ENCODE data around the gene TAOK2. TPM values are rescaled to one million over a fixed set of nuclear protein-coding genes. Genes with fewer than 3 reads are reported as not detected.

TAOK2 gene
- total RNA-seq, 1 experiment from 2014 or later, result 76.2 TPM

- no peak for DNase-seq
- H3K36me3 Mint-ChIP-seq (ENCODE audit: insufficient read depth, unreplicated experiment), result peaks cover 52% of the 10 kb centered on the region
- intact Hi-C loops (cut with micrococcal nuclease; ENCODE audit: unreplicated experiment), result no loop called here
- H3K27ac Mint-ChIP-seq (ENCODE audit: unreplicated experiment), result no peak overlapping the region
- no peak overlapping the region for H3K4me3 Mint-ChIP-seq (ENCODE audit: low read depth, unreplicated experiment)
- no TSS peak for BruUV-seq (replicated peaks)
- no peaks in the 10 kb centered on the region for H3K27me3 Mint-ChIP-seq (ENCODE audit: unreplicated experiment)
- no peaks in the 10 kb centered on the region for H3K9me3 Mint-ChIP-seq (ENCODE audit: low read depth, unreplicated experiment)
- TF ChIP-seq CTCF (IDR thresholded peaks at IDR 0.05; ENCODE audit: unreplicated experiment), result no peak
- CTCF ChIA-PET, result no interaction called here
- H3K4me1 Mint-ChIP-seq (ENCODE audit: low read depth, unreplicated experiment), result peaks cover 21% of the 10 kb centered on the region
Measured at GRCh38 chr16:29991571-29991904, 17.9 kb downstream of the TAOK2 start.

DNA sequence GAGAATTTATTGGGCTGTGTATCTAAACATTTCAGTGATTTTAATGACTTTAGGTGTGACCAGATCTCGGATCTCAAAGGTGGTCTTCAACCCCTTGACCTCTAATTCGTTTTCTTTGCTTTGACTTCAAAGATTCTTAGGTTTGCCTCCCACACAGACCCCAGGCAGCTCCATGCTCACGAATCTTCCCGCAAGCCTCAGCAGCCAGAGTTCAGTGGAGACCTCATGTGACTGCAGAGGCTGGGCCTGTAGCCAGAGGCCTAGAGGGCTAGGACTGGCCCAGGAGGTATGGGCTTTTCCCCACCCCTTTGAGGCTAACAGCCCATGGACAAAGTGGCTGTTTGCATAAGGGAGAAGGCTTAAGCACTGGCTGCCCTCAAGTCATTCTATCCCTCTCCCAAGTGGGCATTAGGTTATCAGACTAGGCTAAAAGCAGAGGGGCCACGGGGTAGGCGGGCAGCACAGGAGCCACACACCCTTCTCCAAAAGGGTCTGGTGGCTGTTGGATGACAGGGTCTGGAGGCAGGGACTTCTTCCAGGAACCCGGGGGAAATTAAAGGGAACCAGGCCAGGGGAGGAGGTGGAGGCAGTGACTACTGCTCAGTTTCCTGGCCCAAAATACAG is 18.8 kb downstream of the TAOK2 start:
- CTCF ChIA-PET, result interaction anchor here (0.7 kb wide), 1 partner anchor 1007 kb away, joined by 3 read pairs; no protein-coding TSS in a partner anchor
- Mint-ChIP-seq H3K27ac (ENCODE audit: unreplicated experiment) (no peak overlapping the region), H3K27me3 (ENCODE audit: unreplicated experiment) (no peaks in the 10 kb centered on the region), H3K9me3 (ENCODE audit: low read depth, unreplicated experiment) (no peaks in the 10 kb centered on the region), H3K36me3 (ENCODE audit: insufficient read depth, unreplicated experiment) (peaks cover 58% of the 10 kb centered on the region), H3K4me1 (ENCODE audit: low read depth, unreplicated experiment) (peaks cover 26% of the 10 kb centered on the region), H3K4me3 (ENCODE audit: low read depth, unreplicated experiment) (no peak overlapping the region)
- TF ChIP-seq CTCF (IDR thresholded peaks at IDR 0.05; ENCODE audit: unreplicated experiment), result no peak
- BruUV-seq (replicated peaks), result no TSS peak
- intact Hi-C loops (cut with micrococcal nuclease; ENCODE audit: unreplicated experiment), result no loop called here
- no peak for DNase-seq

GRCh38 chr16:29993191-29993902 is 19.7 kb downstream of the TAOK2 start:
- no TSS peak for BruUV-seq (replicated peaks)
- CTCF ChIA-PET, result interaction anchor here (1.2 kb wide), 1 partner anchor 20 kb away, joined by 4 read pairs; the partner anchor contains the start of gene TAOK2
- peaks cover 56% of the 10 kb centered on the region for H3K36me3 Mint-ChIP-seq (ENCODE audit: insufficient read depth, unreplicated experiment)
- peaks cover 26% of the 10 kb centered on the region for H3K4me1 Mint-ChIP-seq (ENCODE audit: low read depth, unreplicated experiment)
- no peak for TF ChIP-seq CTCF (IDR thresholded peaks at IDR 0.05; ENCODE audit: unreplicated experiment)
- H3K27me3 Mint-ChIP-seq (ENCODE audit: unreplicated experiment), result no peaks in the 10 kb centered on the region
- no peak overlapping the region for H3K4me3 Mint-ChIP-seq (ENCODE audit: low read depth, unreplicated experiment)
- H3K27ac Mint-ChIP-seq (ENCODE audit: unreplicated experiment), result no peak overlapping the region
- intact Hi-C loops (cut with micrococcal nuclease; ENCODE audit: unreplicated experiment), result no loop called here
- no peak for DNase-seq
- no peaks in the 10 kb centered on the region for H3K9me3 Mint-ChIP-seq (ENCODE audit: low read depth, unreplicated experiment)

DNA sequence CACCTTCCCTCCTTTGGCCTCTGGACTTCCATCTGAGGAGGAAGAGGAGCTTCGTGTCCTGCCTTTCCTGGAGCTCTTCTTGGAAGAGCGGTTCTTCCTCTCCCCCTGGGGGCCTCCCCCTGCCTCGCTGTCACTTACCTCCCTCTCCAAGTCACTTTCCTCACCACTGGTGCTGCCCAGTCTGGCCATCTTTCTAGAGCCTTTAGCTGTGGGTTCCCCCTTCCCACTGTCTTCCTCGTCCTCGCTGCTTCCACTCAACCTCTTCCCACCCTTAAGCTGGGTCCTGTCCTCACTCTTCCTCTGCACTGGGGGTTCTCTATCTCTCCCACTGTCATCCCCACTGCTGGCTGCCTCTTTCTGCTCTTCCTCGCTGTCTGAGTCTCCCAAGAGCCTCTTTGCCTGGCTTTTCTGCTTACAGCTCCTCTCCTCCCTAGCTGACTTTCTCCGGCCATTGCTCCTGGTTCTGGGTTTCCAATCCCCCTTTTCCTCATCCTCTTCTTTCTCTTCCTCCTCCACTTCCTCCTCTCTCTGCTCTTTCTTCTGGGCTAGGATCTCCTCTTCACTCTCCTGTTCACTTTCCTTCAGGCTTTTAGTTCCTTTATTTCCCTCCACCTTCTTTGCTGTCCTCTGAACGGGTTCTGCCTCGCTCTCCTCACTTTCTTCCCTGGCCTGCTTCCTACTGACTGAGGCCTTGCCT is 20.4 kb downstream of the TAOK2 start:
- CTCF ChIA-PET, result interaction anchor here (1.2 kb wide), 1 partner anchor 21 kb away, joined by 4 read pairs; the partner anchor contains the start of gene TAOK2

More for the DNA sequence above, 20.4 kb downstream of the TAOK2 start:
- Mint-ChIP-seq H3K27ac (ENCODE audit: unreplicated experiment) (peak overlapping the region; percentile 87), H3K4me1 (ENCODE audit: low read depth, unreplicated experiment) (peaks cover 26% of the 10 kb centered on the region), H3K27me3 (ENCODE audit: unreplicated experiment) (no peaks in the 10 kb centered on the region), H3K36me3 (ENCODE audit: insufficient read depth, unreplicated experiment) (peaks cover 58% of the 10 kb centered on the region), H3K9me3 (ENCODE audit: low read depth, unreplicated experiment) (no peaks in the 10 kb centered on the region), H3K4me3 (ENCODE audit: low read depth, unreplicated experiment) (peak overlapping the region; percentile 100)
- DNase-seq, result no peak
- intact Hi-C loops (cut with micrococcal nuclease; ENCODE audit: unreplicated experiment), result no loop called here
- no TSS peak for BruUV-seq (replicated peaks)
- TF ChIP-seq CTCF (IDR thresholded peaks at IDR 0.05; ENCODE audit: unreplicated experiment), result no peak
